ENCODE measurements around the gene BCLAF1. TPM values are rescaled to one million over a fixed set of nuclear protein-coding genes. Genes with fewer than 3 reads are reported as not detected.

BCLAF1 gene
- total and polyA plus RNA-seq, 2 of the 8 experiments (the other 6 are each of a cell fraction or from before 2014, with no cell fraction given): 30.5 to 230 TPM

GRCh38 chr6:136284909-136285308 lies 4.7 kb downstream of the BCLAF1 start:
- H3K4me3 ChIP-seq (ENCODE audit: extremely low read depth in 1 of 4, insufficient read depth in 2 of 4, low read depth in 3 of 4, low read length in 4 of 4): peak overlapping the region in 1 of 4 experiments; percentile 27; a peak in 2 of 8 replicates
- H3K23ac ChIP-seq (ENCODE audit: insufficient read length): no peak overlapping the region
- peaks cover 35 to 57% of the 10 kb centered on the region in 2 experiments for H4K20me1 ChIP-seq (replicated peaks in 1 of 2; ENCODE audit: control insufficient read depth in 1 of 2, insufficient read depth in 2 of 2, low read length in 2 of 2)

More at GRCh38 chr6:136284909-136285308, 4.7 kb downstream of the BCLAF1 start:
- peak; percentile 39; the same call in 1 of the 2 replicates for TF ChIP-seq JUND (IDR thresholded peaks at IDR 0.05; ENCODE audit: low read length)
- no peak for TF ChIP-seq TAF7 (optimal IDR thresholded peaks at IDR 0.05; ENCODE audit: borderline replicate concordance, low read depth, low read length)
- ChIA-PET POLR2A (ENCODE audit: partially characterized antibody) (interaction anchor here (0.7 to 1.3 kb wide), 2 partner anchors 34 to 254 kb away, joined by 3 to 7 read pairs; no protein-coding TSS in a partner anchor), CTCF (ENCODE audit: partially characterized antibody) (interaction anchor here (0.7 kb wide), 1 partner anchor 31 kb away, joined by 5 read pairs; no protein-coding TSS in a partner anchor)
- Histone ChIP-seq H3K4me2 (ENCODE audit: insufficient read depth in 1 of 2, low read depth in 2 of 2, low read length in 2 of 2) (peak overlapping the region; percentile 25 to 57; a peak in 3 of 4 replicates), H3K79me2 (ENCODE audit: control insufficient read depth in 1 of 2, insufficient read depth in 2 of 2, low read length in 2 of 2) (peaks cover 70 to 96% of the 10 kb centered on the region in 2 experiments), H3K27me3 (replicated peaks in 1 of 4; ENCODE audit: control insufficient read depth in 3 of 4, extremely low read depth in 1 of 4, insufficient read depth in 3 of 4, low read length in 3 of 4) (no peaks in the 10 kb centered on the region), H3K4me1 (replicated peaks in 1 of 4; ENCODE audit: control insufficient read depth in 3 of 4, insufficient read depth in 4 of 4, low read length in 3 of 4) (peaks cover 0 to 4% (median 2%) of the 10 kb centered on the region in 4 experiments; a peak in 4 of 7 replicates), H3K18ac (ENCODE audit: extremely low read depth, low read length) (no peak overlapping the region), H4K5ac (ENCODE audit: insufficient read length, low read depth, low read length) (no peak overlapping the region), H2BK20ac (ENCODE audit: low read length) (no peak overlapping the region), H3K79me1 (ENCODE audit: low read depth, low read length) (no peaks in the 10 kb centered on the region), H3K14ac (ENCODE audit: insufficient read length) (no peak overlapping the region), H2BK15ac (ENCODE audit: low read length) (no peak overlapping the region), H3K56ac (replicated peaks; ENCODE audit: insufficient read length, low read depth, low read length) (no peak overlapping the region), H3K36me3 (ENCODE audit: control insufficient read depth in 2 of 4, insufficient read depth in 4 of 4, low read length in 3 of 4) (peaks cover 0 to 27% (median 9%) of the 10 kb centered on the region in 4 experiments; a peak in 4 of 8 replicates), H3K9ac (replicated peaks in 1 of 4; ENCODE audit: extremely low read depth in 1 of 4, low read depth in 3 of 4, low read length in 3 of 4) (no peak overlapping the region), H2BK120ac (replicated peaks; ENCODE audit: low read depth, low read length) (no peak overlapping the region), H4K8ac (ENCODE audit: extremely low read depth, insufficient read depth, low read length) (no peak overlapping the region), H3K4ac (replicated peaks; ENCODE audit: insufficient read length, low read depth, low read length) (no peak overlapping the region), H3K23me2 (ENCODE audit: low read depth, low read length) (peaks cover 5% of the 10 kb centered on the region), H2BK12ac (ENCODE audit: low read depth, low read length) (no peak overlapping the region), H2AFZ (ENCODE audit: low read length) (no peak overlapping the region), H2BK5ac (ENCODE audit: low read depth, low read length) (no peak overlapping the region), H3K27ac (ENCODE audit: low read depth, low read length) (no peak overlapping the region), H4K91ac (replicated peaks; ENCODE audit: insufficient read length, low read length) (no peak overlapping the region), H3K9me3 (ENCODE audit: insufficient read depth in 2 of 2, low read depth in 1 of 2, low read length in 1 of 2) (no peaks in the 10 kb centered on the region), H2AK5ac (ENCODE audit: low read depth, low read length) (no peak overlapping the region)
- WGBS, 2 experiments (ENCODE audit: extremely low coverage in 1 of 2, insufficient coverage in 1 of 2, insufficient read length in 1 of 2, insufficient replicate concordance in 2 of 2, low coverage in 1 of 2, low lambda C conversion rate in 2 of 2, missing lambda C conversion rate in 1 of 2): 35% methylated on average over 2 of the region's 2 CpGs; no CpG with 5 or more reads in 1 of the 2 experiments
- DNase-seq (ENCODE audit: low read depth in 1 of 2, low spot score in 2 of 2): no peak
- FAIRE-seq: no peak

Measured in H1 (cell line).